Liver (tissue), 9 donors: ENCODE measurements around the gene TINAGL1. TPM values are rescaled to one million over a fixed set of nuclear protein-coding genes. Genes with fewer than 3 reads are reported as not detected.

Experiments
- DNase-seq: peaks from one replicate; pipeline ENCODE4 v3.0.0-alpha.2; 2017; ENCODE audit warnings: low spot score
- H3K27ac ChIP-seq, 2 donors: one replicate each; pipeline ENCODE4 v1.7.0; 2013; ENCODE audit warnings: inconsistent platforms in 2 of 2, low read length in 2 of 2, control low read depth in 1 of 2, low read depth in 1 of 2, mild to moderate bottlenecking in 1 of 2
- H3K27me3 ChIP-seq, 4 donors: one replicate each; pipeline versions ENCODE4 v1.6.1 to v1.7.0; 2013; ENCODE audit warnings: low read length in 3 of 4, inconsistent platforms in 1 of 4, mild to moderate bottlenecking in 1 of 4, moderate library complexity in 1 of 4; ENCODE audit not compliant: control insufficient read depth in 4 of 4, insufficient read depth in 4 of 4
- H3K36me3 ChIP-seq, 4 donors: one replicate each; pipeline versions ENCODE4 v1.6.1 to v1.7.0; 2013; ENCODE audit warnings: low read length in 3 of 4, mild to moderate bottlenecking in 3 of 4, low read depth in 1 of 4, moderate library complexity in 1 of 4; ENCODE audit not compliant: control insufficient read depth in 4 of 4, insufficient read depth in 3 of 4
- H3K4me1 ChIP-seq, 4 donors: one replicate each; pipeline versions ENCODE4 v1.6.1 to v1.7.0; 2013; ENCODE audit warnings: low read length in 3 of 4, mild to moderate bottlenecking in 3 of 4, moderate library complexity in 1 of 4; ENCODE audit not compliant: control insufficient read depth in 4 of 4, insufficient read depth in 4 of 4
- H3K4me3 ChIP-seq, 3 donors: one replicate each; pipeline versions ENCODE4 v1.6.1 to v1.7.0; 2013; ENCODE audit warnings: low read length in 3 of 3, control low read depth in 1 of 3, low read depth in 1 of 3, mild to moderate bottlenecking in 1 of 3
- H3K9ac ChIP-seq, 2 donors: one replicate each; pipeline ENCODE4 v1.7.0; 2013; ENCODE audit warnings: low read length in 2 of 2, mild to moderate bottlenecking in 2 of 2, moderate library complexity in 2 of 2, control low read depth in 1 of 2, low read depth in 1 of 2
- H3K9me3 ChIP-seq, 4 donors: one replicate each; pipeline versions ENCODE4 v1.6.1 to v1.7.0; 2013; ENCODE audit warnings: low read length in 3 of 4; ENCODE audit not compliant: control insufficient read depth in 4 of 4
- ATF3 ChIP-seq: IDR thresholded peaks from 2 replicates; pipeline ENCODE4 v1.6.1; 2016; ENCODE audit warnings: antibody characterized with exemption
- CTCF ChIP-seq: fragments of 150-350 bp; IDR thresholded peaks from 2 replicates; pipeline ENCODE4 v1.5.1; 2017; ENCODE audit warnings: improper control_type of control experiment, low read depth, low read length; ENCODE audit not compliant: missing input control
- EGR1 ChIP-seq, 2 donors: IDR thresholded peaks; 2 replicates each; pipeline ENCODE4 v1.6.1; 2016 to 2018; ENCODE audit warnings: antibody characterized with exemption in 2 of 2, low read depth in 2 of 2
- FOXA1 ChIP-seq: IDR thresholded peaks from 2 replicates; pipeline ENCODE4 v1.6.1; 2016; ENCODE audit warnings: antibody characterized with exemption
- FOXA2 ChIP-seq: IDR thresholded peaks from 2 replicates; pipeline ENCODE4 v1.6.1; 2016; ENCODE audit warnings: antibody characterized with exemption
- GABPA ChIP-seq, 2 donors: IDR thresholded peaks in 1 of 2; conservative IDR thresholded peaks in 1 of 2; 2 replicates each; pipeline ENCODE4 v1.6.1; 2016; ENCODE audit warnings: antibody characterized with exemption in 2 of 2, mild to moderate bottlenecking in 1 of 2, moderate library complexity in 1 of 2
- HNF4A ChIP-seq, 2 donors: conservative IDR thresholded peaks; 2 replicates each; pipeline ENCODE4 v1.6.1; 2016; ENCODE audit warnings: antibody characterized with exemption in 2 of 2, mild to moderate bottlenecking in 2 of 2
- HNF4G ChIP-seq: IDR thresholded peaks from 2 replicates; pipeline ENCODE4 v1.6.1; 2016; ENCODE audit warnings: antibody characterized with exemption
- JUND ChIP-seq, 2 donors: IDR thresholded peaks; 2 replicates each; pipeline ENCODE4 v1.6.1; 2016; ENCODE audit warnings: antibody characterized with exemption in 2 of 2
- MAX ChIP-seq: IDR thresholded peaks from 2 replicates; pipeline ENCODE4 v1.6.1; 2016; ENCODE audit warnings: antibody characterized with exemption
- NR2F2 ChIP-seq: IDR thresholded peaks from 2 replicates; pipeline ENCODE4 v1.6.1; 2016; ENCODE audit warnings: antibody characterized with exemption
- RAD21 ChIP-seq, 2 donors: IDR thresholded peaks; 2 replicates each; pipeline ENCODE4 v1.6.1; 2016; ENCODE audit warnings: antibody characterized with exemption in 2 of 2, mild to moderate bottlenecking in 2 of 2
- REST ChIP-seq: IDR thresholded peaks from 2 replicates; pipeline ENCODE4 v1.6.1; 2016; ENCODE audit warnings: antibody characterized with exemption, mild to moderate bottlenecking
- RXRA ChIP-seq, 2 donors: IDR thresholded peaks; 2 replicates each; pipeline ENCODE4 v1.6.1; 2017 to 2018; ENCODE audit warnings: antibody characterized with exemption in 2 of 2, mild to moderate bottlenecking in 1 of 2
- SP1 ChIP-seq: IDR thresholded peaks from 2 replicates; pipeline ENCODE4 v1.6.1; 2018; ENCODE audit warnings: antibody characterized with exemption, mild to moderate bottlenecking
- TAF1 ChIP-seq: conservative IDR thresholded peaks from 2 replicates; pipeline ENCODE4 v1.6.1; 2016; ENCODE audit warnings: antibody characterized with exemption, mild to moderate bottlenecking
- YY1 ChIP-seq: IDR thresholded peaks from 2 replicates; pipeline ENCODE4 v1.6.1; 2016; ENCODE audit warnings: antibody characterized with exemption, mild to moderate bottlenecking
- ZBTB33 ChIP-seq: IDR thresholded peaks from 2 replicates; pipeline ENCODE4 v1.6.1; 2016; ENCODE audit warnings: antibody characterized with exemption
- WGBS: extraction: QIAGEN DNeasy Blood & Tissue Kit; methylation state at CpG from one replicate; pipeline ENCODE4 v1.1.7; 2013; 5-methylcytosine and 5-hydroxymethylcytosine counted together
- polyA plus RNA-seq, 2 donors: library from polyadenylated mRNA; stranded (reverse) in 1 of 2; unstranded in 1 of 2; fragments of 200-250 nt in 1 of 2; fragments of >200 nt in 1 of 2; fragmentation: Nextera tagmentation in 1 of 2; extraction: Ambion mirVana in 1 of 2; gene quantifications; one replicate each; pipeline versions ENCODE4 v1.2.1 to v1.2.3, GENCODE V29; 2013 to 2015
- total RNA-seq, 2 donors: library from RNA; depleted of rRNA; stranded (reverse); fragments of >200 nt; gene quantifications; one replicate each; pipeline ENCODE4 v1.2.3, GENCODE V29; 2014
- donor health status: healthy.
- donor health status: healthy.
- donor health status: healthy.
- donor health status: healthy.
- donor health status: healthy.

The TINAGL1 gene
- total and polyA plus RNA-seq, 4 donors = 8.7 to 52.9 (median 25.6) TPM

- WGBS = 9% methylated on average over 24 of the region's 24 CpGs
- Histone ChIP-seq H3K4me1 (peaks cover 3 to 15% (median 8%) of the 10 kb centered on the region in 4 donors), H3K36me3 (no peaks in the 10 kb centered on the region), H3K4me3 (no peak overlapping the region), H3K9ac (peak overlapping the region in 1 of 2 donors; percentile 61), H3K27me3 (no peaks in the 10 kb centered on the region), H3K27ac (peak overlapping the region; percentile 48 to 63), H3K9me3 (no peaks in the 10 kb centered on the region)
- DNase-seq = peak; percentile 90
- TF ChIP-seq TAF1 = no peak
- no peak for TF ChIP-seq HNF4G
- TF ChIP-seq YY1 = peak; percentile 24
- no peak for TF ChIP-seq FOXA2
- no peak for TF ChIP-seq FOXA1
- TF ChIP-seq CTCF = peak; percentile 99
- no peak for TF ChIP-seq MAX
- TF ChIP-seq HNF4A (conservative IDR thresholded peaks at IDR 0.05) = peak; percentile 23 to 39
- no peak for TF ChIP-seq ATF3
- no peak for TF ChIP-seq GABPA (IDR thresholded peaks at IDR 0.05 in 1 of 2, conservative IDR thresholded peaks at IDR 0.05 in 1 of 2)
- no peak for TF ChIP-seq SP1
- no peak for TF ChIP-seq ZBTB33
- no peak for TF ChIP-seq JUND (IDR thresholded peaks at IDR 0.05)
- no peak for TF ChIP-seq EGR1 (IDR thresholded peaks at IDR 0.05; ENCODE audit: low read depth in 2 of 2)
- TF ChIP-seq REST = no peak
- peak; percentile 99 for TF ChIP-seq RAD21 (IDR thresholded peaks at IDR 0.05)
- TF ChIP-seq RXRA (IDR thresholded peaks at IDR 0.05) = peak; percentile 15 to 75
- peak; percentile 39 for TF ChIP-seq NR2F2
These were observed 27.2 kb upstream of the TINAGL1 start for GRCh38 chr1:31548907-31549808.
